Measurements from ENCODE around the gene GALNT14. TPM values are rescaled to one million over a fixed set of nuclear protein-coding genes. Genes with fewer than 3 reads are reported as not detected.

The GALNT14 gene
- total and polyA plus RNA-seq, 9 donors = 1.4 to 6.9 (median 2.9) TPM

DNA sequence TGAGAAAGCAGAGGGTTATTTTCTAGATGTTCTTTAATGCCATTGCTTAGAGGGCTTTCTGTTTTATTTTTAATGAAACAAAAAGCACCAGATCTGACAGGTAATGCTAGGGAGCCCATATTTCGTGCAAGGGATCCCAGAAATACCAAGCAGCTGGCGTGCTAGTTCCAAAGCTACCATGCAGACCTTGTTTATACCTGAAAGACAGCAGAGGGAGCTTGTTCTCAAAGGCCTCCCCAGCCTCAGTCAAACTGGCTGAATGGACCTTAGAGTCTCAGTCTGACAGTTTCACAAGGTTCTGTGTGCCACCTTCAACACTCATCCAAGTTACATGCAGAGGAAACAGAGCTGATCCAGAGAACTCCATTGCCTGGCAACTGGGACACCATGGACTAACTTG lies 48.6 kb downstream of the GALNT14 start:
- 62% methylated on average over 2 of the region's 2 CpGs for WGBS (ENCODE audit: insufficient coverage)
- no peaks in the 10 kb centered on the region for H3K27me3 ChIP-seq (ENCODE audit: control insufficient read depth, insufficient read depth, low read length)

GRCh38 chr2:31088504-31089195 lies 49.6 kb downstream of the GALNT14 start:
- 95% methylated on average over 3 of the region's 6 CpGs for WGBS (ENCODE audit: insufficient coverage)
- no peak for DNase-seq

More for the DNA sequence above, 48.6 kb downstream of the GALNT14 start:
- no peak overlapping the region for H3K4me3 ChIP-seq (ENCODE audit: low read length)
- no peak for DNase-seq
- no peaks in the 10 kb centered on the region for H3K36me3 ChIP-seq (ENCODE audit: control insufficient read depth, insufficient read depth, low read length)
- H3K27ac ChIP-seq (ENCODE audit: low read length) = no peak overlapping the region
- H3K9me3 ChIP-seq (replicated peaks; ENCODE audit: control insufficient read depth, low read depth, low read length) = no peaks in the 10 kb centered on the region
- H3K4me1 ChIP-seq (ENCODE audit: control insufficient read depth, insufficient read depth, low read length) = no peaks in the 10 kb centered on the region

DNA sequence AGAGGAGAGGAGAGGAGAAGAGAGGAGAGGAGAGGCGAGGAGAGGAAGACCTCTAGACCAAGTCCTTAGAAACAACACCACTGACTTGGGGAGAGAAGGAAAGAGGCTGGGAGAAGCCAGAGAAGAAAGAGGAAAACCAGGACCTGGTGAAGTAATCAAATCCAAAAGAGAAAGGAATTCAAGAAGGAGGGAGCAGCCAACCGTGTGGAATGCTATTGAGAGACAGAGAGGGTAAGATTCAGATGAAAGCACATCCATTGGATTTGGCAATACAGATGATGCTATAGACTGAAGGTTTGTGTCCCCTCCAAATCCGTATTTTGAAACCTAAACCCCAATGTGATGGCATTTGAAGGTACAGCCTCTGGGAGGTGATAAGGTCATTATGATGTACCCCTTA lies 50.7 kb downstream of the GALNT14 start:
- H3K4me1 ChIP-seq (ENCODE audit: control insufficient read depth, insufficient read depth, low read length) = no peaks in the 10 kb centered on the region
- no peaks in the 10 kb centered on the region for H3K36me3 ChIP-seq (ENCODE audit: control insufficient read depth, insufficient read depth, low read length)
- H3K4me3 ChIP-seq (ENCODE audit: low read length) = no peak overlapping the region
- no peak for DNase-seq
- no peaks in the 10 kb centered on the region for H3K27me3 ChIP-seq (ENCODE audit: control insufficient read depth, insufficient read depth, low read length)
- no peaks in the 10 kb centered on the region for H3K9me3 ChIP-seq (replicated peaks; ENCODE audit: control insufficient read depth, low read depth, low read length)
- WGBS (ENCODE audit: insufficient coverage) = 67% methylated on average over 1 of the region's 3 CpGs
- H3K27ac ChIP-seq (ENCODE audit: low read length) = no peak overlapping the region

More at GRCh38 chr2:31088504-31089195, 49.6 kb downstream of the GALNT14 start:
- Histone ChIP-seq H3K4me3 (ENCODE audit: low read length) (no peak overlapping the region), H3K27ac (ENCODE audit: low read length) (no peak overlapping the region), H3K27me3 (ENCODE audit: control insufficient read depth, insufficient read depth, low read length) (no peaks in the 10 kb centered on the region), H3K9me3 (replicated peaks; ENCODE audit: control insufficient read depth, low read depth, low read length) (no peaks in the 10 kb centered on the region), H3K36me3 (ENCODE audit: control insufficient read depth, insufficient read depth, low read length) (no peaks in the 10 kb centered on the region), H3K4me1 (ENCODE audit: control insufficient read depth, insufficient read depth, low read length) (no peaks in the 10 kb centered on the region)

- Histone ChIP-seq H3K9me3 (replicated peaks; ENCODE audit: control insufficient read depth, low read depth, low read length) (no peaks in the 10 kb centered on the region), H3K36me3 (ENCODE audit: control insufficient read depth, insufficient read depth, low read length) (no peaks in the 10 kb centered on the region), H3K4me3 (ENCODE audit: low read length) (no peak overlapping the region), H3K27ac (ENCODE audit: low read length) (no peak overlapping the region), H3K27me3 (ENCODE audit: control insufficient read depth, insufficient read depth, low read length) (no peaks in the 10 kb centered on the region), H3K4me1 (ENCODE audit: control insufficient read depth, insufficient read depth, low read length) (no peaks in the 10 kb centered on the region)
- no CpG with 5 or more reads among the region's 4 CpGs for WGBS (ENCODE audit: insufficient coverage)
- no peak for DNase-seq
Measured at GRCh38 chr2:31086590-31086989, 51.6 kb downstream of the GALNT14 start.

- Histone ChIP-seq H3K4me3 (ENCODE audit: low read length) (no peak overlapping the region), H3K27ac (ENCODE audit: low read length) (no peak overlapping the region), H3K9me3 (replicated peaks; ENCODE audit: control insufficient read depth, low read depth, low read length) (no peaks in the 10 kb centered on the region), H3K4me1 (ENCODE audit: control insufficient read depth, insufficient read depth, low read length) (no peaks in the 10 kb centered on the region), H3K27me3 (ENCODE audit: control insufficient read depth, insufficient read depth, low read length) (no peaks in the 10 kb centered on the region), H3K36me3 (ENCODE audit: control insufficient read depth, insufficient read depth, low read length) (no peaks in the 10 kb centered on the region)
- no peak for DNase-seq
- WGBS (ENCODE audit: insufficient coverage) = 80% methylated on average over 6 of the region's 13 CpGs
Measured at GRCh38 chr2:31083234-31083993, 54.8 kb downstream of the GALNT14 start.

DNA sequence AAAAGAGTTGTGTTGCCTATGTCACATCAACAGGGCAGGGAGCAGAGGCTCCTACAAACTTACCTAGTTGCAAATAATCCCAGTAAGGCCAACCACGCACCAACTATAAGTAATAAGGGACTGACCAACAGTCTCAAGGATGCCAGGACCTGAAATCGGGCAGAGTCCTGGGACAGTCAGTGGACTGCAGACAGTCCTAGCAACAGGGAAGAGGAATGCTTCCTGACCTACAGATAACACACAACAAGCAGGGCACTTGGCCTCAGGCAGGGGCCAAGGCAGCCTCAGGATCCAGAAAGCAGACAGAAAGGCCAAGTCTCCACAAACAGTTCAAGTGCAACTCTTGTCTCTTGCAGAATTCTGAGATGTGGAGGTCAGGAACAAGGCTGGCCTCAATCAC lies 56.2 kb downstream of the GALNT14 start:
- 83% methylated on average over 1 of the region's 2 CpGs for WGBS (ENCODE audit: insufficient coverage)

GRCh38 chr2:31081492-31081891 lies 56.7 kb downstream of the GALNT14 start:
- no CpG with 5 or more reads among the region's 2 CpGs for WGBS (ENCODE audit: insufficient coverage)
- H3K4me1 ChIP-seq (ENCODE audit: control insufficient read depth, insufficient read depth, low read length) = no peaks in the 10 kb centered on the region
- no peaks in the 10 kb centered on the region for H3K27me3 ChIP-seq (ENCODE audit: control insufficient read depth, insufficient read depth, low read length)
- no peak overlapping the region for H3K27ac ChIP-seq (ENCODE audit: low read length)
- H3K9me3 ChIP-seq (replicated peaks; ENCODE audit: control insufficient read depth, low read depth, low read length) = no peaks in the 10 kb centered on the region
- no peak overlapping the region for H3K4me3 ChIP-seq (ENCODE audit: low read length)
- no peaks in the 10 kb centered on the region for H3K36me3 ChIP-seq (ENCODE audit: control insufficient read depth, insufficient read depth, low read length)
- DNase-seq = no peak

More for the DNA sequence above, 56.2 kb downstream of the GALNT14 start:
- DNase-seq = no peak
- Histone ChIP-seq H3K27ac (ENCODE audit: low read length) (no peak overlapping the region), H3K4me1 (ENCODE audit: control insufficient read depth, insufficient read depth, low read length) (no peaks in the 10 kb centered on the region), H3K4me3 (ENCODE audit: low read length) (no peak overlapping the region), H3K36me3 (ENCODE audit: control insufficient read depth, insufficient read depth, low read length) (no peaks in the 10 kb centered on the region), H3K27me3 (ENCODE audit: control insufficient read depth, insufficient read depth, low read length) (no peaks in the 10 kb centered on the region), H3K9me3 (replicated peaks; ENCODE audit: control insufficient read depth, low read depth, low read length) (no peaks in the 10 kb centered on the region)

GRCh38 chr2:31080361-31080760 lies 57.9 kb downstream of the GALNT14 start:
- Histone ChIP-seq H3K27me3 (ENCODE audit: control insufficient read depth, insufficient read depth, low read length) (no peaks in the 10 kb centered on the region), H3K27ac (ENCODE audit: low read length) (no peak overlapping the region), H3K4me1 (ENCODE audit: control insufficient read depth, insufficient read depth, low read length) (no peaks in the 10 kb centered on the region), H3K36me3 (ENCODE audit: control insufficient read depth, insufficient read depth, low read length) (no peaks in the 10 kb centered on the region), H3K4me3 (ENCODE audit: low read length) (no peak overlapping the region), H3K9me3 (replicated peaks; ENCODE audit: control insufficient read depth, low read depth, low read length) (no peaks in the 10 kb centered on the region)
- WGBS (ENCODE audit: insufficient coverage) = no CpG with 5 or more reads among the region's 1 CpG
- DNase-seq = no peak

DNA sequence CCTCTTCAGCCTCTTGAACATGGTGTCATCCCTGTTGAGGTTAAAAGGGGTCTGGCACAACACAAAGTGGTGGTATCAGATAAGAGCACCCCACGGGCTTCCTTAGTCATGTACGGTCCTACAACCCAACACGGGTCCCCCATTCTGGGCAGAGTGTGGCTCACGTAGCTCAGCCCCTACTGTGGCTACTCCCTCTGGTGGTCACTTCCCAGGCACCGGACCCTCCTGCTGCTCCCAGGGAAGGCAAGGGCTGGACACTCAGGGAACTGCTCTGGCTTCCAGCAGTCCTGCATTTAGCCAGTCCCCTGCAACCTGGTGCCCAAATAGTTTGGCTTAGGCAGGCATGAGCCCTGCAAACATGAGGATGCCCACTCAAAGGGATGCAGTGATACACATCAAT lies 58.6 kb downstream of the GALNT14 start:
- DNase-seq = no peak
- Histone ChIP-seq H3K27me3 (ENCODE audit: control insufficient read depth, insufficient read depth, low read length) (no peaks in the 10 kb centered on the region), H3K4me1 (ENCODE audit: control insufficient read depth, insufficient read depth, low read length) (no peaks in the 10 kb centered on the region), H3K4me3 (ENCODE audit: low read length) (no peak overlapping the region), H3K36me3 (ENCODE audit: control insufficient read depth, insufficient read depth, low read length) (no peaks in the 10 kb centered on the region), H3K27ac (ENCODE audit: low read length) (no peak overlapping the region), H3K9me3 (replicated peaks; ENCODE audit: control insufficient read depth, low read depth, low read length) (no peaks in the 10 kb centered on the region)
- WGBS (ENCODE audit: insufficient coverage) = 55% methylated on average over 5 of the region's 5 CpGs

DNA sequence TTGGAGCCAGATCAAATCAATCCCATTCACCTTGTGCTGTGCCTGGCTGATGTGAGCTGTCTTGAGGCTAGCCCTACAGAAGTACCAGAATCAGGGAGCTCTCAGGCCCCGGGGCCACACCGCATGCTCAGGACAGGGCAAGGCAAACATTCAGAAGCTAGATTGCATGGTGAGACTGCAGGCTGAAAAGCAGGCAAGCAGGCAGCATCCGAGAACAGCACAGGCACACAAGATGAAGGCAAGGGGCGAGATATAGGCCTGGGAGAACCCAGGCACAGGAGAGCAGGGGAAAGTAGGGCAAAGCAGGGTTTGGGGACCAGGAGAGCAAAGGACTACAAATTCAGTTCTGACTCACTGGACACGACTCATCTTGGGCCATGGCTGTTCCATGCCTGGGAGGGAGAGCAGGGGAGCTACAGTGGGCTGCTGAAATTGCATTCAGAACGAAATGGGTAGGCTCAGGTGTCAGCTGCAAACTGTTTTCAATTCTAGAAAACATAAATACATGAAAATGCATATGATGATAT lies 59.6 kb downstream of the GALNT14 start:
- H3K9me3 ChIP-seq (replicated peaks; ENCODE audit: control insufficient read depth, low read depth, low read length) = no peaks in the 10 kb centered on the region
- no peaks in the 10 kb centered on the region for H3K36me3 ChIP-seq (ENCODE audit: control insufficient read depth, insufficient read depth, low read length)
- H3K27me3 ChIP-seq (ENCODE audit: control insufficient read depth, insufficient read depth, low read length) = no peaks in the 10 kb centered on the region
- WGBS (ENCODE audit: insufficient coverage) = 90% methylated on average over 5 of the region's 6 CpGs
- H3K4me1 ChIP-seq (ENCODE audit: control insufficient read depth, insufficient read depth, low read length) = no peaks in the 10 kb centered on the region
- DNase-seq = no peak
- H3K4me3 ChIP-seq (ENCODE audit: low read length) = no peak overlapping the region
- H3K27ac ChIP-seq (ENCODE audit: low read length) = no peak overlapping the region

Data from muscle of leg (tissue), 11 donors.